HG03457 (cell line): ENCODE measurements around the gene ARHGAP4.
A peak's percentile ranks its signal among the peaks of the same experiment; 100 is the strongest.

ENCODE experiments used
- ATAC-seq: cut with Tn5 transposase; IDR thresholded peaks from one replicate; pipeline ENCODE4 v1.9.1; 2021; ENCODE audit warnings: moderate number of reproducible peaks; ENCODE audit not compliant: unreplicated experiment

Gene ARHGAP4

GRCh38 chrX:153928846-153929245 lies 2.8 kb upstream of the ARHGAP4 start:
- no peak for ATAC-seq

- peak; percentile 53 for ATAC-seq
These were observed 2.1 kb upstream of the ARHGAP4 start for GRCh38 chrX:153927922-153928760.

- no peak for ATAC-seq
These were observed 1.5 kb upstream of the ARHGAP4 start for GRCh38 chrX:153927672-153927921.

GRCh38 chrX:153926858-153927671 lies 1.0 kb upstream of the ARHGAP4 start:
- ATAC-seq = peak; percentile 30

GRCh38 chrX:153926552-153926857 lies 441 bp upstream of the ARHGAP4 start:
- no peak for ATAC-seq

- ATAC-seq = no peak
These were observed 701 bp downstream of the ARHGAP4 start for GRCh38 chrX:153925387-153925738.

GRCh38 chrX:153924149-153924861 lies 1.8 kb downstream of the ARHGAP4 start:
- no peak for ATAC-seq

GRCh38 chrX:153922932-153923857 lies 2.9 kb downstream of the ARHGAP4 start:
- ATAC-seq = no peak

GRCh38 chrX:153921511-153922446 lies 4.3 kb downstream of the ARHGAP4 start:
- no peak for ATAC-seq

- ATAC-seq = no peak
These were observed 5.0 kb downstream of the ARHGAP4 start for GRCh38 chrX:153921070-153921469.

GRCh38 chrX:153920546-153920945 lies 5.5 kb downstream of the ARHGAP4 start:
- no peak for ATAC-seq

- ATAC-seq = no peak
These were observed 6.8 kb downstream of the ARHGAP4 start for GRCh38 chrX:153919281-153919680.

- no peak for ATAC-seq
These were observed 8.2 kb downstream of the ARHGAP4 start for GRCh38 chrX:153917869-153918268.

GRCh38 chrX:153913701-153914100 lies 12.4 kb downstream of the ARHGAP4 start:
- ATAC-seq = no peak

GRCh38 chrX:153913211-153913610 lies 12.9 kb downstream of the ARHGAP4 start:
- ATAC-seq = no peak

- no peak for ATAC-seq
These were observed 14.3 kb downstream of the ARHGAP4 start for GRCh38 chrX:153911798-153912197.

- no peak for ATAC-seq
These were observed 15.6 kb downstream of the ARHGAP4 start for GRCh38 chrX:153910446-153910845.

GRCh38 chrX:153909980-153910360 lies 16.1 kb downstream of the ARHGAP4 start:
- ATAC-seq = no peak

- no peak for ATAC-seq
These were observed 16.8 kb downstream of the ARHGAP4 start for GRCh38 chrX:153909024-153909979.
